GM23248 (cell line): ENCODE measurements around the gene LBHD2.

ENCODE experiments used
- EZH2 ChIP-seq: fragments of 200-600 bp; sonication (generic); IDR thresholded peaks from 2 replicates; pipeline ENCODE4 v1.6.1; 2018; ENCODE audit warnings: antibody characterized with exemption, mild to moderate bottlenecking; ENCODE audit not compliant: insufficient read depth, poor library complexity, severe bottlenecking
- EZH2phosphoT487 ChIP-seq: fragments of 200-600 bp; sonication (generic); IDR thresholded peaks from 2 replicates; pipeline ENCODE4 v1.6.1; 2018; ENCODE audit warnings: antibody characterized with exemption, moderate library complexity, mild to moderate bottlenecking, low read depth; ENCODE audit not compliant: insufficient read depth

GRCh38 chr14:103127356-103127755 lies 43.3 kb downstream of the LBHD2 start:
- TF ChIP-seq EZH2phosphoT487 (no peak), EZH2 (no peak)
